Dermis blood vessel endothelial cell (primary cell): ENCODE measurements around the gene INPP4A. TPM values are rescaled to one million over a fixed set of nuclear protein-coding genes. Genes with fewer than 3 reads are reported as not detected.

Experiments used
- DNase-seq: peaks from one replicate; pipeline ENCODE4 v3.0.0; 2010
- total RNA-seq: library from RNA; depleted of rRNA; stranded (reverse); fragments of >200 nt; gene quantifications from 2 replicates; pipeline ENCODE4 v1.2.3, GENCODE V29; 2014

Gene INPP4A
- total RNA-seq, 1 donor from 2014 or later = 41.9 TPM

GRCh38 chr2:98460573-98461497, 16.2 kb downstream of the INPP4A start:
- no peak for DNase-seq

GRCh38 chr2:98461498-98462049, 16.9 kb downstream of the INPP4A start:
- peak; percentile 56 for DNase-seq

- no peak for DNase-seq
Measured at GRCh38 chr2:98463081-98463481, 18.4 kb downstream of the INPP4A start.

GRCh38 chr2:98463551-98463971, 18.9 kb downstream of the INPP4A start:
- no peak for DNase-seq

GRCh38 chr2:98463988-98464771, 19.5 kb downstream of the INPP4A start:
- DNase-seq = no peak

GRCh38 chr2:98464772-98465310, 20.2 kb downstream of the INPP4A start:
- DNase-seq = peak; percentile 59

- DNase-seq = peak; percentile 89
Measured at GRCh38 chr2:98465456-98466226, 21.0 kb downstream of the INPP4A start.

- DNase-seq = no peak
Measured at GRCh38 chr2:98467082-98467536, 22.5 kb downstream of the INPP4A start.

- no peak for DNase-seq
Measured at GRCh38 chr2:98467652-98468051, 23.0 kb downstream of the INPP4A start.

- no peak for DNase-seq
Measured at GRCh38 chr2:98468621-98469236, 24.1 kb downstream of the INPP4A start.

- DNase-seq = no peak
Measured at GRCh38 chr2:98469862-98470544, 25.3 kb downstream of the INPP4A start.

- no peak for DNase-seq
Measured at GRCh38 chr2:98470851-98471255, 26.2 kb downstream of the INPP4A start.

GRCh38 chr2:98471402-98472131, 26.9 kb downstream of the INPP4A start:
- DNase-seq = no peak

GRCh38 chr2:98472132-98472650, 27.5 kb downstream of the INPP4A start:
- DNase-seq = no peak

- no peak for DNase-seq
Measured at GRCh38 chr2:98472961-98473746, 28.5 kb downstream of the INPP4A start.

GRCh38 chr2:98473995-98474780, 29.5 kb downstream of the INPP4A start:
- no peak for DNase-seq

GRCh38 chr2:98474979-98475632, 30.4 kb downstream of the INPP4A start:
- no peak for DNase-seq
